DMS53 (cell line): ENCODE results near the gene HBZ.
"Not testable (repeated sequence)": the region's sequence is repeated elsewhere in the genome, so short reads cannot be mapped to it uniquely, and the experiment has no call there.

Experiments
- DNase-seq: peaks from one replicate; lab custom pipeline; 2025; lab: John Stamatoyannopoulos, UW

The HBZ gene

DNA sequence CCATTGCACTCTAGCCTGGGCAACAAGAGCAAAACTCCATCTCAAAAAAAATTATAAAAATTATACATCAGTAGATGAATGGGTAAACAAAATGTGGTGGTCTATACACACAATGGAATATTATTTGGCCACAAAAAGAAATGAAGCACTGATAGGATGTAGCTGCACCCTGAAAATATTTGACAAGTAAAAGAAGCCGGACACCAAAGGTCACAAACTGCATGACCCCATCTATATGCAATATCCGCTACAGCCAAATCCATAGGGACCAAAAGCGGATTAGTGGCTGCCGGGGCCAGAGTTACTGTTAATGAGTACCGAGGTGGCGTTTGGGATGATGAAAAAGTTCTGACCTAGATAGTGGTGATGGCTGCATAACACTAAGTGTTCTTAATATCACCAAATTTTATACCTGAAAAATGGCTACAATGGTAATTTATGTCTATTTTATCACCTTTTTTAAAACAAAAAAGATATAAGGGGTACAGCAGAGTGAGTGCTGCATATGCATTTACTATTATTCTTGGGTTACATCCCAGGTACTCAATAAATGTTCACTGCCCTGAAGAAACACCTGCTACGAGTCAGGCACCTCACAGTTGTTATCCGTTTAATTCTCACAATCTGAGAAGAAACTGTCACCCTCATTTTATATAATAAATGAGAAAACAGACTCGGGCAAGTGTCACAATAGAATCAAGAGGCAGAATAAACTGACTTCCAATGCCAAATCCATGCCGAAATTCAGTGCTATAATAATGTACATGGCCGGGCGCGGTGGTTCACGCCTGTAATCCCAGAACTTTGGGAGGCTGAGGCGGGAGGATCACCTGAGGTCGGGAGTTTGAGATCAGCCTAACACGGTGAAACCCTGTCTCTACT lies 27.0 kb downstream of the HBZ start:
- DNase-seq = no peak

DNA sequence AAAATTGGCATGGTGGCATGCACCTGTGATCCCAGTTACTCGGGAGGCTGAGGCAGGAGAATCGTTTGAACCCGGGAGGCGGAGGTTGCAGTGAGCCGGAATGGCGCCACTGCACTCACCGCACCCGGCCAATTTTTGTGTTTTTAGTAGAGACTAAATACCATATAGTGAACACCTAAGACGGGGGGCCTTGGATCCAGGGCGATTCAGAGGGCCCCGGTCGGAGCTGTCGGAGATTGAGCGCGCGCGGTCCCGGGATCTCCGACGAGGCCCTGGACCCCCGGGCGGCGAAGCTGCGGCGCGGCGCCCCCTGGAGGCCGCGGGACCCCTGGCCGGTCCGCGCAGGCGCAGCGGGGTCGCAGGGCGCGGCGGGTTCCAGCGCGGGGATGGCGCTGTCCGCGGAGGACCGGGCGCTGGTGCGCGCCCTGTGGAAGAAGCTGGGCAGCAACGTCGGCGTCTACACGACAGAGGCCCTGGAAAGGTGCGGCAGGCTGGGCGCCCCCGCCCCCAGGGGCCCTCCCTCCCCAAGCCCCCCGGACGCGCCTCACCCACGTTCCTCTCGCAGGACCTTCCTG lies 27.7 kb downstream of the HBZ start, which contains the start of gene HBQ1:
HBQ1 (plus strand) TSS at position 359 of the 575 bp plus-strand sequence; CDS start at position 387, 28 bp downstream.
- DNase-seq = peak; percentile 57

DNA sequence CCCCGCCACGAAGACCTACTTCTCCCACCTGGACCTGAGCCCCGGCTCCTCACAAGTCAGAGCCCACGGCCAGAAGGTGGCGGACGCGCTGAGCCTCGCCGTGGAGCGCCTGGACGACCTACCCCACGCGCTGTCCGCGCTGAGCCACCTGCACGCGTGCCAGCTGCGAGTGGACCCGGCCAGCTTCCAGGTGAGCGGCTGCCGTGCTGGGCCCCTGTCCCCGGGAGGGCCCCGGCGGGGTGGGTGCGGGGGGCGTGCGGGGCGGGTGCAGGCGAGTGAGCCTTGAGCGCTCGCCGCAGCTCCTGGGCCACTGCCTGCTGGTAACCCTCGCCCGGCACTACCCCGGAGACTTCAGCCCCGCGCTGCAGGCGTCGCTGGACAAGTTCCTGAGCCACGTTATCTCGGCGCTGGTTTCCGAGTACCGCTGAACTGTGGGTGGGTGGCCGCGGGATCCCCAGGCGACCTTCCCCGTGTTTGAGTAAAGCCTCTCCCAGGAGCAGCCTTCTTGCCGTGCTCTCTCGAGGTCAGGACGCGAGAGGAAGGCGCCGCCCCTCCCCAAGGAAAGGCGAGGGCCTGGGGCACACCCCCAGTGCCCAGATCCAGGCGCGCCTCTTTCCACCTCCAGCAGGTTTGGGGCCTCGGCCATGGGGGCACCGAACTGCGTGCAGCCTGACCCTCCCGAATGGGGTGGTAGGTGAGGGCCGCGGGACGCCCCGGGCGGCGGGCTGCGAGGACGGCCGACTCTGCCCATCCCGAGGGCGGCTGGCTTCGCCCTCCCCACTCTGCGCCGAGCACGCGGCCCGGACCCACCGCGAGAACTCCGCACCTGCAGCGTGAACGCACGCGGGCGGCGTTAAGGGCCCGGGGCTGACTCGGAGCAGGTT lies 28.5 kb downstream of the HBZ start:
- DNase-seq = peak; percentile 93

DNA sequence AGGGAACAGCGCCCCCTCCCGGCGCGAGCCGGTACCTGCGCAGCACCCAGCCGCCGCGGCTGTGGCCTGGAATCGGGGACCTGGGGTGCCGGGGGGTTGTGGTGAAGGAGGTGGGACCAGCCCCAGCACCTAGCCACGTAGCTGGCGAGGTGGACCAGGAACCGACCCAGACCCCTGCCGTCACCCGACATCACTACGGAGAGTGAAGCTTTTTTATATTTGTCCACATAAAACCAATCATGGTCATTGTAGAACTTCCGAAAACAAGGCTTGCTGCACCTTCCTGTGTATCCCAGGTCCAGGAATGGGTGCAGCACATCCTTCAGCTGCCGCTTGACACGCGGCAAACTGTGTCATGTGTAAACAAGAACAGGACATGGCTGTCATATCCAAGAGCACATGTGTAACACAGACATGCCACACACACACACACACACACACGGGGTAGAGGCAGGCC lies 29.1 kb downstream of the HBZ start:
- peak; percentile 60 for DNase-seq

DNA sequence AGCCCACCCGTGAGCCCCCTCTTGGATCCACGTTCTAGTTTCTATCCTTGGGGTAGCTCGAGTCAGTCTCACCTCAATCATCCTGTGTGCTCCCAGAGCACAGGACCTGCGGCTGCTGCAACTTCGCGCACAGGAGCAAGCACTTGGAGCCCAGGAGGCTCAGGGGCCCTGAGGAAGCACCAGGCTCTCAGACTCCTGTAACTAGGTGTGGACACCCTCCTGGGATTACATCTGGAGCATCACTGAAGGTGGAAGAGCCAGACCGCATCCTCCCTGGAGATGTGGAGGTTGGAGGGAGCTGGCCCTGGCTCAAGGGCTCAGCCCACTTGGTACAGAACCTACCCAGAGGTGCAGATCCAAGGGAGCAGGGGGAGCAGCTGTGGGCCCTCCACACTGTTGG lies 30.6 kb downstream of the HBZ start:
- peak; percentile 25 for DNase-seq

DNA sequence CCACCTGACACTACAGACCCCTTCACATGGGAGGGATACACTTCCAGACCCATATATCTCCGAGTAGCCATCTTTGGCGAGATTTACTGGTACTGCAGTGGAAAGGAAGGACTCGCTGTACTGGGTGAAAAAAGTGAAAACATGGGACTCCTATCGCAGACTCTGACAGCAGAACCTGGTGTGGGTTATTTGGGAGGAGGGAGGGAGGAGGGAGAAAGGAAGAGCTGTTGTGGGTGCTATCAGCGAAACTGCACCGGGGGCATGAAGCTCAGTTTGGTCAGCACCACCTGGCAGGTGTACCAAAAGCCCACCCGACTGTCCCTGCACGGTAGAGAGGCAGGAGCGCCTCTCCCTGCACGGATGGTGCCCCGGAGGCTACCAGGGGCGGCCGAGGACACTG lies 32.8 kb downstream of the HBZ start:
- no peak for DNase-seq

DNA sequence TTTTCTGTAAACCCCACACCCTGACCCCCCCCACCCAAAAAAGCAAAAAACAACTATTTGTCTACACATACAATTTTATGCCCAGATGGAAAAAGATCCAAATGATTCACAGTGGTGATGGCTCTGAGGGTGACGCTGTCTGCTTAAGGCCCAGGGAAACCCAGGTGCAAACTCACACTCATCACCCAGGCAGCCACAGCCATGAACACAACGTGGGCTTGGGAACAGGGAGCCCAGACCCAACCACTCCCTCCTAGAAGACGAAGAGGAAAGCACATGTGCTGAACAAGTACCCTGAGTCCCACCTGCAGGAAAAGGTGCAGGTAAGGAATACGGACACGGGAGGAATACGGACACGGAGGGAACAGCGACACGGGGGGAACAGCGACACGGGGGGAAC lies 33.2 kb downstream of the HBZ start:
- no peak for DNase-seq

DNA sequence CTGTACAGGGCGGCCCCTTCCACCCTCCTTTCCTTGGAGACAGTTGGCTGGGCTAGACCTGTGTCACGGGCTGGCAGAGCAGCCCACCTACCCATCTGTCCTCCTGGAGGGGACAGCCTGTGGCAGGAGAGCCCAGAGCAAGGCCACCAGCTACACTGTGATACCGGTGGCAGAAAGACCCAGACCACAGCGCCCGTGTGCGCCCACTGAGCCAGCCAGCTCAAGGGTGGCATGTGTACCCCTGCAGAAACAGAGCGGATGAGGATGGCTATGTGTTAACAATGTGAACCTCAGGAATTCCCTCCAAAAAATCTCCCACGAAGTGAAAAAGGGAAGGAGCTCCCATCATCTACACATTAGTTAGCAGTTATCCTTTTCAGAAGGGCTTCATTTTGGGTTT lies 34.9 kb downstream of the HBZ start:
- no peak for DNase-seq

DNA sequence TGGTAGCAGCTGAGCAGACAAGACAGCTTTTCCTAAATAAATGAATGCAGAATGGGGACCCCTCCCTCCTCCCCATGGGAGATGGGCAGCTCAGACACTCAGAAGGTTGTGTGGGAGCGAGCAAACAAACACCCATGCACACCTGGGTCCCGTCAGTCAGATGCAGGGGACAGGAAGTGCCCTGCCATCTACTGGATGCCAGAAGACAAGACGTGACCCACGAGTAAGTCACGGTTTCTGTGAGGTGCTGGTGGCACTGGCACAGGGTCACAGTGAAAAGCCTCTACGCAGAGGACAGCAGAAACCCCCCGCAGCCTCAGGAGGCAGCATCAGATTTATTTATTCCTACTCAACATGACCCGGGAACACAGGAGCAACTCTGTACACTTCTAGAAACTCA lies 36.2 kb downstream of the HBZ start:
- peak; percentile 43 for DNase-seq

DNA sequence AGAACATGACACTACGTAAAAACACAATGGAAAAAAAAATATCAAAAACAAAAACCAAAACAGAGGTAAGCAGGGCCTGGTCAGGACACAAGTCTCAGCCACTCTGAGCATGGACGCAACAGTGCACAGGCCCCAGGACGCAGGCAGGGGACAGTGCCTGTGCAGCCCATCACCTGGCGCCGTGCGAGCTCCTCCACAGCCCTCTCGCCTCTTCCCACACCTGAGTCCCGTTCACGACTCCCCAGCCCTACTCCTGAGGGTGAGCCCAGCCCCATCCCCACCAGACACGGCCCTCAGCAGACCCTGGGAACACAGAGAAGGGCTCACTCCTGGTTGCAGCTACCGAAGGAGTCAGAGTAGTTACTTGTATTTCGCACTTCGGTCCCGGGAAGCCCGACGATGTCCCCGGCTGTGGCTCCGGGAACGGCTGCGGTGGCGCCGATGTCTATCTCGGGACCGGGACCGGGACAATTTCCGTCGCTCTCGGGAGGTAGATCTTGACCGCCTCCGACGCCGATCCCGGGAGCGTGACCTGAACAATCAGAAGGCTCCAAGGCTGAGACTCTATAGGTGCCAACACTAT lies 37.3 kb downstream of the HBZ start:
- no peak for DNase-seq

DNA sequence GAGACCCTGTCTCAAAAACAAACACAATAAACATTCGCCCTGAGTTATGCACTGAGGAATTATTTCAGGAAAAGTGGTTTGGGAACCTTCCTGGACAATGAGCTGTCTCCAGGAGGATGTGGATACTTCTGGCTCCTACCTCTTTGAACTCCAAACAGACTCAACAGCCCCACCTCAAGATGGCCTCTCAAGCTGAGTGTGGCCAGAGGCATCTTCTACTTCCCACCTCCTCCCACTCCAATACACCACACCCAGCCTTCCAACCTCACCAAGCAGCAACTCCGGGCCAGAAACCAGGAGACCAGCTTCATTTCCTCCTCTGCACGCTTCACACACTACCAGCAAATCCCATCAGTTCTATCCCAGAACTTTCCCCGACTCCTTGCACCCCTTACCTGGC lies 39.4 kb downstream of the HBZ start:
- DNase-seq = no peak

DNA sequence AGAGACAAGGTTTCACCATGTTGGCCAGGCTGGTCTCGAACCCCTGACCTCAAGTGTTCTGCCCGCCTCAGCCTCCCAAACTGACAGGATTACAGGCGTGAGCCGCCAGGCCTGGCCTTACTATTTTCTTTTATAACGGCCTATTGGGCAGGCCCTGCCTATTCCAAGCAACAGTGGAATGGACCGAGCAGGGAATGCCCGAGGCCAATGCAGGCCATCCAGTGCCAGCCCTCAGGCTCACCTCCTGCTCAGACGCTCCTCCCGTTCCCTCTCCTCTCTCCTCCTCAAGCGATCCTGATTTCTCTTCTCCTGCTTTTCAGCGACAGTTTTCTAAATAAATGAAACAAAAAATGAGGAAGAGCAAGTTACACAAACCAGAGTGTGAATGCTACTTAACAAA lies 40.2 kb downstream of the HBZ start:
- no peak for DNase-seq

DNA sequence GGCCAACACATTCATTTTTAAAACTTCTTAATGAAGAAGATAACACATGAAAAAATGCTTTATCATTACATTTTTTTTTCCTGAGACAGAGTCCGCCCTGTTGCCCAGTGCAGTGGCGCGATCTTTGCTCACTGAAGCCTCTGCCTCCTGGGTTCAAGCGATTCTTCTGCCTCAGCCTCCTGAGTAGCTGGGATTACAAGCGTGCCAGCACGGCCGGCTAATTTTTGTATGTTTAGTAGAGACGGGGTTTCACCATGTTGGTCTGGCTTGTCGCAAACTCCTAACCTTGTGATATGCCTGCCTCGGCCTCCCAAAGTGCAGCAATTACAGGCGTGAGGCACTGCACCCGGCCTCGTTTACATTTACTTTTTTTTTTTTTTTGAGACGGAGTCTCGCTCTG lies 41.0 kb downstream of the HBZ start:
- DNase-seq = no peak

DNA sequence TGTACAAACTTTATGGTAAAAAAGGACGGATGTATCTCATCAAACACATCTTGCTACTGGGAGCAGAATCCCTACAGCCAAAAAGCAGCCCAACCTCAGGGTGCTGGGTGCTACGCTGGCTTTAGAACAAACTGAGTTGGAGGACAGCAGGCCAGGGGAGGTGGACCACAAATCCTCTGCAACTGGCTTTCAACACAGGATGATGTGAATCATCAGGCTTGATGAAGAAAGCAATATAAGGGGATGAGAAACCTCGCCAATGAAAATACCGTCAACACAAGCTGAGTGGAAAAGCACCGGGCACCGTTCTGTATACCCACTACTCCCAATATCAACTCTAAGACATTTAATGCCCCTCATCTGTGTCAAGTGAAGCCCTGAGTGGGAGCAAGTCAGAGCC lies 42.1 kb downstream of the HBZ start:
- no peak for DNase-seq

DNA sequence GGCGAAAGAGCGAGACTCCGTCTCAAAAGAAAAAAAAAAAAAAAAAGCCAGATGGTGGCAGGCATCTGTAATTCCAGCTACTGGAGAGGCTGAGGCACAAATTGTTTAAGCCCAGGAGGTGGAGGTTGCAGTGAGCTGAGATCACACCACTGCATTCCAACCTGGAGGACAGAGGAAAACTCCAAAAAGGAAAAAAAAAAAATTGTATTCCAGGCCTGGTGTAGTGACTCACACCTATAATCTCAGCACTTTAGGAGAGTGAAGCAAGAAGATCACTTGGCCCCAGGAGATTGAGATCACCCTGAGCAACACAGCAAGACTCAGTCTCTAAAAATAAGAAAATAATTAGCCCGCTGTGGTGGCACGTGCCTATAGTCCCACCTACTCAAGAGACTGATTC lies 47.9 kb downstream of the HBZ start:
- no peak for DNase-seq

DNA sequence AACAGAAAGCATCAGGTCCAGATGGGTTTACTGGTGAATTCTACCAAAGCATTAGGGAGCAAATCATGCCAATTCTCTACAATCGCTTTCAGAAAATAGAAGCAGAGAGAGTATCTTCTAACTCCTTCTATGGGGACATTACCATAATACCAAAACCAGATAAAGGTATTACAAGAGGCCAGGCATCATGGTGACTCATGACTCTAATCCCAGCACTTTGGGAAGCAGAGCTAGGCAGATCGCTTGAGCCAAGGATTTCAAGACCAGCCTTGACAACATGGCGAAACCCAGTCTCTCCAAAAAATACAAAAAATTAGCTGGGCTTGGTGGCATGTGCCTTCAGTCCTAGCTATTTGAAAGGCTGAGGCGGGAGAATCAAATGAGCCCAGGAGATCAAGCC lies 50.8 kb downstream of the HBZ start:
- DNase-seq = no peak

DNA sequence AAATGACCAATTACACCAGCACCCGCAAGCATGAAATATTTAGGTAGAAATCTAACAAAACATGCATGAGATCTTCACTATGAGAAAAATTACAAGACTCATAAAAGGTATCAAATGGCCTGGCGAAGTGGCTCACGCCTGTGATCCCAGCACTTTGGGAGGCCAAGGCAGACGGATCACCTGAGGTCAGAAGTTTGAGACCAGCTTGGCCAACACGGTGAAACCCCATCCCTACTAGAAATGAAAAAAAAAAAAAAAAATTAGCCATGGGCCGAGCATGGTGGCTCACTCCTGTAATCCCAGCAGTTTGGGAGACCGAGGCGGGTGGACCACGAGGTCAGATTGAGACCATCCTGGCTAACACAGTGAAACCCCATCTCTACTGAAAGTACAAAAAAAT lies 51.6 kb downstream of the HBZ start:
- not testable (repeated sequence) for DNase-seq
